ENCODE results near the gene RPS15.
A peak's percentile ranks its signal among the peaks of the same experiment; 100 is the strongest.

Gene RPS15

GRCh38 chr19:1468274-1468820 lies 30.2 kb downstream of the RPS15 start:
- H3K27me3 ChIP-seq (replicated peaks; ENCODE audit: control insufficient read depth, insufficient read depth, low read length), result no peaks in the 10 kb centered on the region; the same call in 1 of the 2 replicates
- H3K36me3 ChIP-seq (ENCODE audit: control insufficient read depth, insufficient read depth, low read length), result no peaks in the 10 kb centered on the region
- DNase-seq (ENCODE audit: extremely low read depth, insufficient read length), result peak; percentile 18
- no peak for TF ChIP-seq CTCF (IDR thresholded peaks at IDR 0.05; ENCODE audit: insufficient read depth, low read length, poor library complexity, severe bottlenecking)
- no peak overlapping the region for H3K4me3 ChIP-seq (replicated peaks; ENCODE audit: low read depth, low read length)

- TF ChIP-seq CTCF (IDR thresholded peaks at IDR 0.05; ENCODE audit: insufficient read depth, low read length, poor library complexity, severe bottlenecking), result no peak
- Histone ChIP-seq H3K27me3 (replicated peaks; ENCODE audit: control insufficient read depth, insufficient read depth, low read length) (no peaks in the 10 kb centered on the region; the same call in 1 of the 2 replicates), H3K4me3 (replicated peaks; ENCODE audit: low read depth, low read length) (no peak overlapping the region), H3K36me3 (ENCODE audit: control insufficient read depth, insufficient read depth, low read length) (no peaks in the 10 kb centered on the region; the same call in 1 of the 2 replicates)
- peak; percentile 33 for DNase-seq (ENCODE audit: extremely low read depth, insufficient read length)
Measured at GRCh38 chr19:1468821-1469254, 30.6 kb downstream of the RPS15 start.

GRCh38 chr19:1469255-1470054 lies 31.3 kb downstream of the RPS15 start:
- Histone ChIP-seq H3K27me3 (replicated peaks; ENCODE audit: control insufficient read depth, insufficient read depth, low read length) (no peaks in the 10 kb centered on the region; the same call in 1 of the 2 replicates), H3K36me3 (ENCODE audit: control insufficient read depth, insufficient read depth, low read length) (peaks cover under 1% of the 10 kb centered on the region), H3K4me3 (replicated peaks; ENCODE audit: low read depth, low read length) (no peak overlapping the region)
- DNase-seq (ENCODE audit: extremely low read depth, insufficient read length), result peak; percentile 23
- TF ChIP-seq CTCF (IDR thresholded peaks at IDR 0.05; ENCODE audit: insufficient read depth, low read length, poor library complexity, severe bottlenecking), result no peak

- H3K27me3 ChIP-seq (replicated peaks; ENCODE audit: control insufficient read depth, insufficient read depth, low read length), result no peaks in the 10 kb centered on the region; the same call in 1 of the 2 replicates
- no peak for TF ChIP-seq CTCF (IDR thresholded peaks at IDR 0.05; ENCODE audit: insufficient read depth, low read length, poor library complexity, severe bottlenecking)
- DNase-seq (ENCODE audit: extremely low read depth, insufficient read length), result no peak
Measured at GRCh38 chr19:1470055-1470304, 31.8 kb downstream of the RPS15 start.

GRCh38 chr19:1470305-1471009 lies 32.3 kb downstream of the RPS15 start:
- peak overlapping the region; percentile 31 for H3K4me3 ChIP-seq (replicated peaks; ENCODE audit: low read depth, low read length)
- peaks cover 2% of the 10 kb centered on the region for H3K36me3 ChIP-seq (ENCODE audit: control insufficient read depth, insufficient read depth, low read length)
- peak; percentile 51 for DNase-seq (ENCODE audit: extremely low read depth, insufficient read length)
- TF ChIP-seq CTCF (IDR thresholded peaks at IDR 0.05; ENCODE audit: insufficient read depth, low read length, poor library complexity, severe bottlenecking), result no peak
- no peaks in the 10 kb centered on the region; the same call in 1 of the 2 replicates for H3K27me3 ChIP-seq (replicated peaks; ENCODE audit: control insufficient read depth, insufficient read depth, low read length)

More at GRCh38 chr19:1470055-1470304, 31.8 kb downstream of the RPS15 start:
- peaks cover 2% of the 10 kb centered on the region for H3K36me3 ChIP-seq (ENCODE audit: control insufficient read depth, insufficient read depth, low read length)
- no peak overlapping the region for H3K4me3 ChIP-seq (replicated peaks; ENCODE audit: low read depth, low read length)

Data from GM06990 (cell line).